Prostate gland (tissue), 2 donors: ENCODE results near the gene AFF1.

Source experiments
- CTCF ChIP-seq, 4 experiments: fragments of 200-600 bp in 2 of 4; fragments of 450-650 bp in 2 of 4; sonication (generic) in 2 of 4; IDR thresholded peaks; 1 replicate in 3 of 4; 2 replicates in 1 of 4; pipeline ENCODE4 v1.5.1; 2016 to 2019; ENCODE audit warnings: antibody characterized with exemption in 4 of 4, mild to moderate bottlenecking in 2 of 4, moderate library complexity in 2 of 4
- POLR2A ChIP-seq: fragments of 450-650 bp; IDR thresholded peaks from one replicate; pipeline ENCODE4 v1.6.1; 2016; ENCODE audit warnings: antibody characterized with exemption, mild to moderate bottlenecking
- POLR2AphosphoS5 ChIP-seq: sonication (generic); formaldehyde crosslinking; IDR thresholded peaks from one replicate; pipeline ENCODE4 v1.6.1; 2017; ENCODE audit warnings: antibody characterized with exemption

DNA sequence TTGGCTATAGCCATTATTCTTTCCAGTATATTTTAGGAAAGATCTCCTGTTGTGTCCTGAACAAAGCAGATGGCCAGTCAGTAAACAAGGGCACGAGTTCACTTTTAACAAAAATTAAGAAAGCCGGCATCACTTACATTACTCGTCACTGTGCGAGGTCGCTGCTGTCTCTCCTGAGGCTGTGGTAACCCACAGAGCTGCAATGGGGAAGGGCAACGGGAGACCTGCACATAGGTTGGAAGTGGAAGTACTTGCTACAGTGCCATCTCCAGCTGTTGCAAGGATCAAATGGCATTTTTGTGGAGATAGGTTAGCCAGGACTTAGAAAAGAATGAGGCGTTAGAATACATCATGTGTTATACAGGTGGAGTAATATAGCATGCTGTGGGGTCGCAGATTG lies 153.4 kb downstream of the AFF1 start:
- TF ChIP-seq CTCF (IDR thresholded peaks at IDR 0.05) (no peak), POLR2AphosphoS5 (no peak), POLR2A (no peak)
